Epithelial cell of esophagus (primary cell): Measurements from ENCODE around the gene BHMT2.

Experiments
- DNase-seq: peaks from one replicate; pipeline ENCODE4 v3.0.0; 2010; ENCODE audit warnings: low read depth
- H3K4me3 ChIP-seq: 2 replicates; pipeline ENCODE4 v1.5.1; 2011; ENCODE audit warnings: mild to moderate bottlenecking, low read length, control low read depth
- TF ChIP-seq, protein P1 (sequence below): IDR thresholded peaks from 2 replicates; pipeline ENCODE4 v1.5.1; 2011; ENCODE audit warnings: low read depth, mild to moderate bottlenecking, low read length, control low read depth, inconsistent platforms; ENCODE audit not compliant: insufficient read depth; ENCODE audit errors: missing control alignments

The BHMT2 gene

DNA sequence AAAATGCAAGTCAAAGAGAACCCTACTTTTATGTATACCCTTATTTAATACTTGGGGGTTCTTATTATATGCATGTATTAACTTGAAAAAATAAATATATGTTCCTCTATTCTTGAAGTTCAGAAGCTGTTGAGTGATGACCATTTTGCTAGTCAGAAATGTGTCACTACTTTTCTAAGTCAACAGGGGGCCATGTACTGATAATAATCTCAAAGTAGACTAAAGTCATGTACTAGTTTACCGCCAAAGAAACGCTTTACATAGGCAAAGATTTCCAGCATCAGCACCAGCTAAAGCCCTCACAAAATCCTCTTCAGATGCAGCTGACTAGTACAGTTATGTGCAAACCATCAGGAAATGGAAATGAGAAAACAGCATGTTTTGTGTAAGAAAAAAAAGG is 36.3 kb downstream of the BHMT2 start:
- no peak overlapping the region for H3K4me3 ChIP-seq
- no peak for DNase-seq
- TF ChIP-seq, protein P1, sequence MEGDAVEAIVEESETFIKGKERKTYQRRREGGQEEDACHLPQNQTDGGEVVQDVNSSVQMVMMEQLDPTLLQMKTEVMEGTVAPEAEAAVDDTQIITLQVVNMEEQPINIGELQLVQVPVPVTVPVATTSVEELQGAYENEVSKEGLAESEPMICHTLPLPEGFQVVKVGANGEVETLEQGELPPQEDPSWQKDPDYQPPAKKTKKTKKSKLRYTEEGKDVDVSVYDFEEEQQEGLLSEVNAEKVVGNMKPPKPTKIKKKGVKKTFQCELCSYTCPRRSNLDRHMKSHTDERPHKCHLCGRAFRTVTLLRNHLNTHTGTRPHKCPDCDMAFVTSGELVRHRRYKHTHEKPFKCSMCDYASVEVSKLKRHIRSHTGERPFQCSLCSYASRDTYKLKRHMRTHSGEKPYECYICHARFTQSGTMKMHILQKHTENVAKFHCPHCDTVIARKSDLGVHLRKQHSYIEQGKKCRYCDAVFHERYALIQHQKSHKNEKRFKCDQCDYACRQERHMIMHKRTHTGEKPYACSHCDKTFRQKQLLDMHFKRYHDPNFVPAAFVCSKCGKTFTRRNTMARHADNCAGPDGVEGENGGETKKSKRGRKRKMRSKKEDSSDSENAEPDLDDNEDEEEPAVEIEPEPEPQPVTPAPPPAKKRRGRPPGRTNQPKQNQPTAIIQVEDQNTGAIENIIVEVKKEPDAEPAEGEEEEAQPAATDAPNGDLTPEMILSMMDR, result no peak

DNA sequence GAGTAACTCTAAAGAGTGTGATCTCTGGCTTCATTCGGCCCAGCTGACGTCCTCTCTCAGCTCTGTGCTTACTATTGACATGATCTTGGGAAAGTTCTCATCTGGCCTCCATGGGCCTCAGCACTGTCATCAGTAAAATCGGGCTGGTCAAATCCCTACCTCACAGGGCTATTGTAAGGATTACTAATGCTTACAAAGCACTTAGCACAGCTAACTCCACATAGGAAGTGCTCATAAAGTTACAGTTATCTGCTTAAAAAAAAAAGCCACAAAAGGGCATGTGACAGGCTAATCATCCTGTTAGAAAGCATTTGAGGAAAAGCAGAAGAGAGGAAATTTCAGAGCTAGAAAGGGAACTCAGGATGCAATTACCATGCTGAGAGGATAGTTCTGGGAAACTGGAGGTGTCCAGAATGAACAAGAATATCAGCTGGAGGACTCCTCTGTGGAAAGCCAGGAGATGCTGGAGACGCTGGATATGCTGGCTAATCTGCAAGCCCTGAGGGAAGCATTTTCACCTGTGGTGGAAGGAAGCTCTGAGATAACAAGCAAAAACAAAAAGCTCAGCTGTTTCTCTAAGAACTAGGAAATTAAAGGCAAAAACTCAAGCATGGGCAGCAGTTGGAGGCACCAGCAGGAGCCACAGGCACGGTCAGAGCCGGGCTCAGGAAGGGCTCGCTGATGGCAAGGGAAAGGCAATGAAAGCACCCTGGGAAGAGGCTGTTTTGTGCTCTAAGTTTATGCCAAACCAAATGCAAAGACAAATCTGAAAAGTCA is 37.6 kb downstream of the BHMT2 start:
- TF ChIP-seq, protein P1, result no peak
- no peak overlapping the region for H3K4me3 ChIP-seq
- DNase-seq, result no peak

GRCh38 chr5:79108086-79108485 is 38.5 kb downstream of the BHMT2 start:
- TF ChIP-seq, protein P1, result no peak
- DNase-seq, result no peak
- no peak overlapping the region for H3K4me3 ChIP-seq

- TF ChIP-seq, protein P1, result no peak
- H3K4me3 ChIP-seq, result no peak overlapping the region
- no peak for DNase-seq
These were observed 39.2 kb downstream of the BHMT2 start for GRCh38 chr5:79108792-79109191.

DNA sequence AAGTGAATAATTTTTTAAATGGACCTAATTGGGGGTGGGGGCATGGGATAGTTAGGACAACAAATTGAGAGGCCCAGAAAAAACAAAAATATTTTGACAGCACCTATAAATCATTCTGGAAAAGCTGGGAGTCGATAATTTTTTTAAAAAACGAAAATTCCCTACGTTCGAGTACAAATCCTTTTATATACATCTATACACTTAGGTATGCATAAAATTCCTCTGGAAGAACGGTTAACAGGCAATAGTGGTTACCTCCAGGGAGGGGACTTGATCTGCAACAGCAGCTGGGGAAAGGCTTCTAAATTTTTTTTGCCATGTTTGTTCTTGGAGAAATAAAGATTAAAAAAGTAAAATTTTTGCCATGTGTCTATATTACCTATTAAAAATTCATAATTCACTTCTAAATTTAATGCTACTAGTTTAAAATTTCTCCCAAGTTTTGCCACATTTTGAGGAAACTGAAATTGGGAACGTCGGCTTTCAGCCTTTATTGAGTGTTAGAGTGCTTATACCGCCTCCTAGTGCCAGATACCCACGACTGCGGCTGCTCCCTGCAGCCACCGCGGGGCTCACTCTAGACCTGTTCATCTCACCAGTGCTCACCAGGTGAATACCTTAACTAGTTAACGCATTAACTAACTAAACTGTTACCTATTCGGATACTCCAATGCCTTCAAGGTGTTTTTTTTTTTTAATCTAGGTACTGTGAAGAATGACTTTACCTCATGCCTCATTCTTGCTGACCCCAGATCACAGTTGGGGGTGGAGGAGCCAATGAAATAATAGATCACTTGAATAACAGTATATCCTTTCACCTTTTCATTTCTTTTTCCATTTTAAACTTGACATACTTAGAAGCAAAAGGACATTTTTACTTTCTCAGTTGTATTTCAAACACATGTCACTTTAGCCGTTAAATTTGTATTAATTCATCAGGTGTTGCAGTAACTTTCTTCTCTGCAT is 40.2 kb downstream of the BHMT2 start:
- DNase-seq, result peak; percentile 35
- no peak overlapping the region for H3K4me3 ChIP-seq
- TF ChIP-seq, protein P1, result peak; percentile 41

DNA sequence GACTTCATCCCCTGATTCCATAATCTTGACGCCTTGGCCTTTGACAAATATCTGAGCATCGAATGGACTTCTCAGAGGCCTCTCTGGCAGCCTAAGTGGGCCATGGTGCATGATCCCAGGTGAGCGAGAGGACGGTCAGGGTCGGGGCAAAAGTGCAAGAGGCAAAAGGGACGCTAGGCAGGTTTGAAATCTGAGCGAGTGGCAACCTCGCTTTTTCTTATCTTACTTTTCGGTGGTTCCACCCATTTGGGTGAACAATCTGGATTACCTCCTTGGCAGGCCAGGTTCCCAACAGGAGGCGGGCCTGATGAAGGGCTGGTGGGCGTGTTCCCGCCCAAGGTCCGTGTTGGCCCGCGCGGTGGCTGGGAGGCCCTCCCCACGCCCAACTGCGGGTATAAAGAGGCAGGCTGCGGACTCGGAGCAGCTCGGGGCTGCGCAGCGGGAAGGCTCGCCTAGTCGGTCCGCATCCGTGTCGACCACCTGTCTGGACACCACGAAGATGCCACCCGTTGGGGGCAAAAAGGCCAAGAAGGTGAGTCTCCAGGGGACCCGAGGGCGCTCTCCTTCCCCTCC is 41.9 kb downstream of the BHMT2 start, which contains the start of gene BHMT:
TSS of gene BHMT (plus strand) at position 423 of the 573 bp plus-strand sequence. CDS start at position 500, 77 bp downstream.
- TF ChIP-seq, protein P1, result no peak
- DNase-seq, result no peak
- no peak within 1 kb of the TSS for H3K4me3 ChIP-seq
